Measurements from ENCODE around the gene PRODH2.

Gene PRODH2

GRCh38 chr19:35786299-35787160 is 26.1 kb downstream of the PRODH2 start:
- no peak for DNase-seq (ENCODE audit: low read depth)
- no peak for TF ChIP-seq CTCF (IDR thresholded peaks at IDR 0.05; ENCODE audit: control insufficient read depth, insufficient read depth, low read depth, low read length, missing control alignments)
- H3K4me3 ChIP-seq (ENCODE audit: control insufficient read depth, low read depth, low read length): no peak overlapping the region

GRCh38 chr19:35785339-35785627 is 27.4 kb downstream of the PRODH2 start:
- DNase-seq (ENCODE audit: low read depth): no peak
- TF ChIP-seq CTCF (IDR thresholded peaks at IDR 0.05; ENCODE audit: control insufficient read depth, insufficient read depth, low read depth, low read length, missing control alignments): no peak
- H3K4me3 ChIP-seq (ENCODE audit: control insufficient read depth, low read depth, low read length): no peak overlapping the region

- H3K4me3 ChIP-seq (ENCODE audit: control insufficient read depth, low read depth, low read length): no peak overlapping the region
- DNase-seq (ENCODE audit: low read depth): no peak
- TF ChIP-seq CTCF (IDR thresholded peaks at IDR 0.05; ENCODE audit: control insufficient read depth, insufficient read depth, low read depth, low read length, missing control alignments): no peak
Measured at GRCh38 chr19:35784503-35785338, 27.9 kb downstream of the PRODH2 start.

GRCh38 chr19:35783469-35784434 is 28.9 kb downstream of the PRODH2 start:
- TF ChIP-seq CTCF (IDR thresholded peaks at IDR 0.05; ENCODE audit: control insufficient read depth, insufficient read depth, low read depth, low read length, missing control alignments): no peak
- DNase-seq (ENCODE audit: low read depth): no peak

GRCh38 chr19:35782589-35782988 is 30.1 kb downstream of the PRODH2 start:
- TF ChIP-seq CTCF (IDR thresholded peaks at IDR 0.05; ENCODE audit: control insufficient read depth, insufficient read depth, low read depth, low read length, missing control alignments): no peak
- DNase-seq (ENCODE audit: low read depth): no peak
- no peak overlapping the region for H3K4me3 ChIP-seq (ENCODE audit: control insufficient read depth, low read depth, low read length)

More at GRCh38 chr19:35783469-35784434, 28.9 kb downstream of the PRODH2 start:
- no peak overlapping the region for H3K4me3 ChIP-seq (ENCODE audit: control insufficient read depth, low read depth, low read length)

GRCh38 chr19:35781650-35782049 is 31.0 kb downstream of the PRODH2 start:
- H3K4me3 ChIP-seq (ENCODE audit: control insufficient read depth, low read depth, low read length): no peak overlapping the region
- DNase-seq (ENCODE audit: low read depth): no peak
- no peak for TF ChIP-seq CTCF (IDR thresholded peaks at IDR 0.05; ENCODE audit: control insufficient read depth, insufficient read depth, low read depth, low read length, missing control alignments)

All from AG09309 (cell line).